HepG2 (cell line): ENCODE measurements around the gene MAPK12. TPM values are rescaled to one million over a fixed set of nuclear protein-coding genes. Genes with fewer than 3 reads are reported as not detected.

ENCODE experiments used
- ATAC-seq: fragments of 200-7000 bp; cut with Tn5 transposase; 3 replicates; pipeline ENCODE4 v1.9.1; 2020; ENCODE audit warnings: mild to moderate bottlenecking, moderate library complexity
- BruUV-seq: library from RNA; stranded (reverse); fragments of 400-500 nt; replicated peaks from 2 replicates; lab custom pipeline; 2021; lab: Mats Ljungman, UMichigan
- CTCF ChIA-PET: fragments of 300-600 bp; formaldehyde crosslinking; extraction: SDS; loops from one replicate; lab custom pipeline; 2021; ENCODE audit warnings: low total read pairs, inconsistent platforms, low intra/inter-chr PET ratio; lab: Yijun Ruan, JAX
- POLR2A ChIA-PET: fragments of 350-600 bp; sonication (Branson Sonifier 250); formaldehyde crosslinking; loops from one replicate; lab custom pipeline; 2020; ENCODE audit warnings: antibody characterized with exemption, inconsistent platforms; lab: Yijun Ruan, JAX
- DNase-seq: peaks from one replicate; pipeline ENCODE4 v3.0.0-alpha.2; 2015; ENCODE audit warnings: low spot score
- FAIRE-seq: peaks from 3 replicates; lab custom pipeline; 2011; peaks lifted over from hg19 to GRCh38; lab: Jason Lieb, UNC
- H2AFZ ChIP-seq: one replicate; pipeline ENCODE4 v1.6.1; 2011; ENCODE audit warnings: low read length, inconsistent platforms
- H3K27ac ChIP-seq: fragments of 300-600 bp; 3 replicates; pipeline ENCODE4 v1.8.0; 2011; ENCODE audit warnings: mixed run types, mild to moderate bottlenecking, mixed read lengths, low read length, inconsistent platforms; ENCODE audit not compliant: insufficient read depth; ENCODE audit errors: extremely low read length
- H3K27me3 ChIP-seq, 2 experiments: fragments of 200-600 bp in 1 of 2; 2 replicates in 1 of 2; 3 replicates in 1 of 2; pipeline versions ENCODE4 v1.6.0 to v1.8.0; 2011; ENCODE audit warnings: low read length in 2 of 2, mild to moderate bottlenecking in 2 of 2, moderate library complexity in 2 of 2, inconsistent platforms in 1 of 2; ENCODE audit not compliant: insufficient read depth in 2 of 2, control insufficient read depth in 1 of 2
- H3K36me3 ChIP-seq, 2 experiments: fragments of 200-600 bp in 1 of 2; replicated peaks in 1 of 2; 2 replicates in 1 of 2; 3 replicates in 1 of 2; pipeline versions ENCODE4 v1.5.1 to v1.8.0; 2011; ENCODE audit warnings: low read length in 2 of 2, inconsistent platforms in 1 of 2; ENCODE audit not compliant: insufficient read depth in 2 of 2, control insufficient read depth in 1 of 2
- H3K4me1 ChIP-seq: 2 replicates; pipeline ENCODE4 v1.5.1; 2012; ENCODE audit warnings: low read length, inconsistent platforms; ENCODE audit not compliant: insufficient read depth
- H3K4me2 ChIP-seq: 2 replicates; pipeline ENCODE4 v1.6.0; 2011; ENCODE audit warnings: low read depth, low read length, inconsistent platforms
- H3K4me3 ChIP-seq, 3 experiments: fragments of 200-600 bp in 1 of 3; sonication (generic), shearing (Covaris generic) in 1 of 3; replicated peaks in 1 of 3; 2 replicates each; pipeline ENCODE4 v1.5.1; 2011 to 2016; ENCODE audit warnings: low read length in 3 of 3, inconsistent platforms in 2 of 3, low read depth in 2 of 3, mild to moderate bottlenecking in 2 of 3, control low read depth in 1 of 3, mixed read lengths in 1 of 3; ENCODE audit not compliant: insufficient read depth in 1 of 3
- H3K79me2 ChIP-seq: one replicate; pipeline ENCODE4 v1.6.1; 2011; ENCODE audit warnings: low read length, inconsistent platforms; ENCODE audit not compliant: insufficient read depth
- H3K9ac ChIP-seq: 2 replicates; pipeline ENCODE4 v1.6.0; 2011; ENCODE audit warnings: mild to moderate bottlenecking, low read depth, low read length, inconsistent platforms; ENCODE audit not compliant: insufficient read depth
- H3K9me3 ChIP-seq: 2 replicates; pipeline ENCODE4 v1.5.1; 2012; ENCODE audit warnings: mild to moderate bottlenecking, low read length
- H4K20me1 ChIP-seq: 2 replicates; pipeline ENCODE4 v1.6.0; 2011; ENCODE audit warnings: inconsistent platforms, mild to moderate bottlenecking, low read length, moderate library complexity; ENCODE audit not compliant: insufficient read depth
- ARNT2 ChIP-seq: sonication (generic); formaldehyde crosslinking; IDR thresholded peaks from 2 replicates; pipeline ENCODE4 v1.8.0; 2022; ENCODE audit warnings: mild to moderate bottlenecking, low read depth, missing genetic modification reagents, moderate library complexity
- MAZ ChIP-seq, 2 experiments: sonication (generic) in 1 of 2; formaldehyde crosslinking in 1 of 2; IDR thresholded peaks; 2 replicates each; pipeline versions ENCODE4 v1.5.0 to v1.6.1; 2012 to 2020; ENCODE audit warnings: low read depth in 2 of 2, mild to moderate bottlenecking in 2 of 2, borderline replicate concordance in 1 of 2, improper control_type of control experiment in 1 of 2, low read length in 1 of 2, missing genetic modification reagents in 1 of 2, moderate library complexity in 1 of 2
- SALL1 ChIP-seq: sonication (generic); formaldehyde crosslinking; IDR thresholded peaks from 2 replicates; pipeline ENCODE4 v1.8.0; 2022; ENCODE audit warnings: mild to moderate bottlenecking, missing genetic modification reagents
- SIN3B ChIP-seq: fragments of 150-350 bp; IDR thresholded peaks from 2 replicates; pipeline ENCODE4 v1.6.1; 2014; ENCODE audit warnings: low read length
- ZNF546 ChIP-seq: sonication (generic); formaldehyde crosslinking; conservative IDR thresholded peaks from 2 replicates; pipeline ENCODE4 v1.8.1; 2023; ENCODE audit warnings: mild to moderate bottlenecking, missing genetic modification reagents
- ZNF639 ChIP-seq: conservative IDR thresholded peaks from 2 replicates; pipeline ENCODE4 v1.6.1; 2018; ENCODE audit warnings: missing genetic modification reagents
- WGBS: methylation state at CpG from one replicate; pipeline ENCODE4 v1.1.6; 2017; ENCODE audit warnings: low lambda C conversion rate; 5-methylcytosine and 5-hydroxymethylcytosine counted together
- in situ Hi-C: cut with HindIII; loops from 2 replicates; pipeline ENCODE4 v1.10.0; 2017; ENCODE audit warnings: low pct_unique_long_range_greater_than_20kb; ENCODE audit not compliant: extremely low pct_ligation_motif_present
- intact Hi-C: fragments of 100-400 bp; cut with micrococcal nuclease; formaldehyde crosslinking; loops from one replicate; pipeline ENCODE4 v1.10.0; 2022; ENCODE audit not compliant: unreplicated experiment
- polyA plus RNA-seq, 8 experiments: library from polyadenylated mRNA; depleted of rRNA in 3 of 8; stranded (reverse) in 7 of 8; unstranded in 1 of 8; fragments of >200 nt; fragmentation: Illumina TruSeq in 4 of 8; extraction: Trizol in 4 of 8; gene quantifications; 2 replicates each; pipeline versions ENCODE4 v1.2.1 to v1.2.3, GENCODE V29; 2011 to 2016; ENCODE audit warnings: low read depth in 4 of 8, missing spikeins in 1 of 8, mixed read lengths in 1 of 8; ENCODE audit not compliant: insufficient read depth in 1 of 8
- total RNA-seq, 5 experiments: library from RNA; depleted of rRNA; stranded (reverse); fragments of >200 nt; fragmentation: Illumina TruSeq; extraction: Trizol; gene quantifications; 2 replicates each; pipeline ENCODE4 v1.2.3, GENCODE V29; 2016; ENCODE audit warnings: low read depth in 1 of 5

The MAPK12 gene
- total and polyA plus RNA-seq, 2 of the 13 experiments (the other 11 are each of a cell fraction or from before 2014, with no cell fraction given) = 22.2 to 23.3 TPM

DNA sequence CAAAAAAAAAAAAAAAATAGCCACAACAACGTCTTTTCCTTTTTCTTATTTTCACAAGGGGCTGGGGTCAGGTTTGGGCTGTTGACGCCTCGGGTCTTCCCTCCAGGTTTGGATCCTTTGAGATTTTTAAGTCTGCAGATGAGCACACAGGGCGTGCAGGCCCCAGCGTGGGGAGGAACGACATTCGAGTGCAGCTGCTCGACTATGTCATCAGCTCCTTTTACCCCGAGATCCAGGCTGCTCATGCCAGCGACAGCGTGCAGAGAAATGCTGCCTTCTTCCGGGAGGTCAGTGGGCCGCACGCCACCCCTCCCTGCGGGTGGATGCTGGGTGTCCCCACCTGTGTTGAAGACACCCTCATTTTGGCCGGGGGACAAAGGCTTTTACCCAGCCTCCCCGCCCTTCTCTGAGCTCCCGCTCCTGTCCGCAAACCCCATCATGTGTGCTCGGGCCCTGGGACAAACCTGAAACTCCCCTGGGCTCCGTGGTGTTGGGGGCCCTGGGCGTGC lies 53.0 kb downstream of the MAPK12 start:
- POLR2A ChIA-PET = no interaction called here
- in situ Hi-C loops (loop anchor here (5.0 kb wide), 1 partner anchor 61 kb away; no protein-coding TSS in a partner anchor), intact Hi-C loops (no loop called here)
- peaks cover 10 to 44% of the 10 kb centered on the region in 2 experiments; a peak in 4 of 5 replicates for H3K36me3 ChIP-seq
- TF ChIP-seq ZNF639 (CRISPR knock-in tag) (no peak), ZNF546 (no peak), SALL1 (CRISPR knock-in tag) (no peak), ARNT2 (CRISPR knock-in tag) (no peak), MAZ (IDR thresholded peaks at IDR 0.05; ENCODE audit: borderline replicate concordance, low read depth, low read length) (no peak), MAZ (CRISPR knock-in tag; IDR thresholded peaks at IDR 0.05; ENCODE audit: low read depth) (no peak), SIN3B (no peak)
- DNase-seq (no peak), FAIRE-seq (no peak), ATAC-seq (no peak)
- H3K4me3 ChIP-seq = no peak overlapping the region
- CTCF ChIA-PET = interaction anchor here (0.9 to 2.5 kb wide), 2 partner anchors 59 to 60 kb away, joined by 3 to 39 read pairs; no protein-coding TSS in a partner anchor
- H3K79me2 ChIP-seq = peaks cover 21% of the 10 kb centered on the region
- no peak overlapping the region for H3K9ac ChIP-seq
- no peaks in the 10 kb centered on the region for H3K9me3 ChIP-seq
- H3K4me1 ChIP-seq = peaks cover 22% of the 10 kb centered on the region; the same call in 1 of the 2 replicates
- H3K27me3 ChIP-seq = no peaks in the 10 kb centered on the region
- no peak overlapping the region for H3K4me2 ChIP-seq
- no peak overlapping the region for H3K27ac ChIP-seq
- H2AFZ ChIP-seq = no peak overlapping the region
- 98% methylated on average over 16 of the region's 22 CpGs for WGBS
- no TSS peak for BruUV-seq
- no peaks in the 10 kb centered on the region; the same call in 1 of the 2 replicates for H4K20me1 ChIP-seq
